Astrocyte (in vitro differentiated cells and primary cell): Measurements from ENCODE around the gene AP1B1. TPM values are rescaled to one million over a fixed set of nuclear protein-coding genes. Genes with fewer than 3 reads are reported as not detected.

Experiments
- DNase-seq: peaks from one replicate; pipeline ENCODE4 v3.0.0-alpha.2; 2010; ENCODE audit warnings: low read depth
- FAIRE-seq: peaks from 2 replicates; lab custom pipeline; 2011; peaks lifted over from hg19 to GRCh38; lab: Jason Lieb, UNC
- H2AFZ ChIP-seq: 2 replicates; pipeline ENCODE4 v1.6.0; 2012; ENCODE audit warnings: low read depth, low read length, inconsistent platforms
- H3K27ac ChIP-seq: 2 replicates; pipeline ENCODE4 v1.5.1; 2011; ENCODE audit warnings: low read depth, low read length, inconsistent platforms
- H3K27me3 ChIP-seq: 2 replicates; pipeline ENCODE4 v1.6.0; 2011; ENCODE audit warnings: low read length, inconsistent platforms; ENCODE audit not compliant: insufficient read depth
- H3K36me3 ChIP-seq: 2 replicates; pipeline ENCODE4 v1.5.1; 2011; ENCODE audit warnings: low read length, inconsistent platforms; ENCODE audit not compliant: insufficient read depth
- H3K4me1 ChIP-seq: 2 replicates; pipeline ENCODE4 v1.5.1; 2011; ENCODE audit warnings: low read length, inconsistent platforms; ENCODE audit not compliant: insufficient read depth
- H3K4me2 ChIP-seq: 2 replicates; pipeline ENCODE4 v1.6.0; 2012; ENCODE audit warnings: low read length, inconsistent platforms
- H3K4me3 ChIP-seq: 2 replicates; pipeline ENCODE4 v1.5.1; 2011; ENCODE audit warnings: low read depth, mild to moderate bottlenecking, low read length, inconsistent platforms; ENCODE audit not compliant: insufficient read depth
- H3K79me2 ChIP-seq: 2 replicates; pipeline ENCODE4 v1.6.0; 2012; ENCODE audit warnings: mild to moderate bottlenecking, low read length, inconsistent platforms; ENCODE audit not compliant: insufficient read depth
- H3K9ac ChIP-seq: 2 replicates; pipeline ENCODE4 v1.6.0; 2012; ENCODE audit warnings: mild to moderate bottlenecking, low read length, inconsistent platforms
- H3K9me3 ChIP-seq: 2 replicates; pipeline ENCODE4 v1.5.1; 2012; ENCODE audit warnings: low read depth, mild to moderate bottlenecking, low read length, inconsistent platforms; ENCODE audit not compliant: insufficient read depth
- H4K20me1 ChIP-seq: 2 replicates; pipeline ENCODE4 v1.6.0; 2012; ENCODE audit warnings: low read length, inconsistent platforms; ENCODE audit not compliant: insufficient read depth
- H3K27ac Mint-ChIP-seq: one replicate; pipeline ENCODE4 v1.8.0; 2021; ENCODE audit warnings: mild to moderate bottlenecking, mixed read lengths; ENCODE audit not compliant: unreplicated experiment
- H3K27me3 Mint-ChIP-seq: one replicate; pipeline ENCODE4 v1.8.0; 2021; ENCODE audit warnings: low read depth, mixed read lengths; ENCODE audit not compliant: unreplicated experiment
- H3K36me3 Mint-ChIP-seq: one replicate; pipeline ENCODE4 v1.8.0; 2021; ENCODE audit warnings: low read depth, mixed read lengths; ENCODE audit not compliant: unreplicated experiment
- H3K4me1 Mint-ChIP-seq: one replicate; pipeline ENCODE4 v1.8.0; 2021; ENCODE audit warnings: low read depth, mixed read lengths; ENCODE audit not compliant: unreplicated experiment
- H3K4me3 Mint-ChIP-seq: one replicate; pipeline ENCODE4 v1.8.0; 2021; ENCODE audit warnings: mild to moderate bottlenecking, moderate library complexity, mixed read lengths; ENCODE audit not compliant: unreplicated experiment
- H3K9me3 Mint-ChIP-seq: one replicate; pipeline ENCODE4 v1.8.0; 2021; ENCODE audit warnings: mild to moderate bottlenecking, mixed read lengths; ENCODE audit not compliant: unreplicated experiment
- CTCF ChIP-seq: IDR thresholded peaks from 2 replicates; pipeline ENCODE4 v1.5.1; 2011; ENCODE audit warnings: low read depth, mild to moderate bottlenecking, inconsistent platforms, low read length, moderate library complexity; ENCODE audit not compliant: insufficient read depth
- EZH2 ChIP-seq: IDR thresholded peaks from 2 replicates; pipeline ENCODE4 v1.6.1; 2012; ENCODE audit warnings: mild to moderate bottlenecking, low read length, inconsistent platforms; ENCODE audit not compliant: insufficient read depth
- total RNA-seq: library from RNA; stranded (reverse); gene quantifications from 2 replicates; pipeline ENCODE4 v1.2.1, GENCODE V29; 2021

Gene AP1B1
- total RNA-seq, 1 donor from 2014 or later: 69.5 TPM

GRCh38 chr22:29312218-29313125 lies 75.9 kb downstream of the AP1B1 start:
- peaks cover 49% of the 10 kb centered on the region for H3K4me1 ChIP-seq
- no peaks in the 10 kb centered on the region for H3K9me3 ChIP-seq
- TF ChIP-seq EZH2 (no peak), CTCF (no peak)
- peaks cover 34% of the 10 kb centered on the region for H3K27me3 ChIP-seq
- DNase-seq (no peak), FAIRE-seq (no peak)
- peaks cover 31% of the 10 kb centered on the region for H3K79me2 ChIP-seq
- no peak overlapping the region for H3K4me3 ChIP-seq
- H3K4me2 ChIP-seq: no peak overlapping the region
- H3K9ac ChIP-seq: no peak overlapping the region
- Mint-ChIP-seq H3K4me1 (peaks cover 8% of the 10 kb centered on the region), H3K4me3 (no peak overlapping the region), H3K27me3 (peaks cover 28% of the 10 kb centered on the region), H3K36me3 (peaks cover 13% of the 10 kb centered on the region), H3K9me3 (no peaks in the 10 kb centered on the region), H3K27ac (peak overlapping the region; percentile 77)
- no peak overlapping the region for H2AFZ ChIP-seq
- peaks cover 36% of the 10 kb centered on the region for H4K20me1 ChIP-seq
- H3K36me3 ChIP-seq: no peaks in the 10 kb centered on the region
- no peak overlapping the region for H3K27ac ChIP-seq

GRCh38 chr22:29311464-29312217 lies 76.7 kb downstream of the AP1B1 start:
- peaks cover 23% of the 10 kb centered on the region for H3K27me3 Mint-ChIP-seq
- H3K4me3 ChIP-seq: peak overlapping the region; percentile 21
- DNase-seq: no peak
- peaks cover 8% of the 10 kb centered on the region for H3K4me1 Mint-ChIP-seq
- H3K9me3 Mint-ChIP-seq: no peaks in the 10 kb centered on the region
- peak overlapping the region; percentile 85 for H3K4me2 ChIP-seq
- H3K9me3 ChIP-seq: no peaks in the 10 kb centered on the region
- H3K4me1 ChIP-seq: peaks cover 52% of the 10 kb centered on the region
- peak overlapping the region; percentile 77 for H3K27ac Mint-ChIP-seq
- peaks cover 36% of the 10 kb centered on the region for H4K20me1 ChIP-seq
- no peak overlapping the region for H3K4me3 Mint-ChIP-seq
- no peak overlapping the region for H2AFZ ChIP-seq
- peak overlapping the region; percentile 81 for H3K27ac ChIP-seq
- H3K36me3 ChIP-seq: no peaks in the 10 kb centered on the region
- no peak for FAIRE-seq
- H3K79me2 ChIP-seq: peaks cover 34% of the 10 kb centered on the region
- H3K36me3 Mint-ChIP-seq: peaks cover 11% of the 10 kb centered on the region
- no peak for TF ChIP-seq EZH2
- no peak for TF ChIP-seq CTCF
- H3K27me3 ChIP-seq: peaks cover 31% of the 10 kb centered on the region
- peak overlapping the region; percentile 83 for H3K9ac ChIP-seq
